Measurements from ENCODE around the gene NPR2. TPM values are rescaled to one million over a fixed set of nuclear protein-coding genes. Genes with fewer than 3 reads are reported as not detected.

The NPR2 gene
- total RNA-seq, 2 experiments from 2014 or later, result 7.5 to 7.8 TPM

DNA sequence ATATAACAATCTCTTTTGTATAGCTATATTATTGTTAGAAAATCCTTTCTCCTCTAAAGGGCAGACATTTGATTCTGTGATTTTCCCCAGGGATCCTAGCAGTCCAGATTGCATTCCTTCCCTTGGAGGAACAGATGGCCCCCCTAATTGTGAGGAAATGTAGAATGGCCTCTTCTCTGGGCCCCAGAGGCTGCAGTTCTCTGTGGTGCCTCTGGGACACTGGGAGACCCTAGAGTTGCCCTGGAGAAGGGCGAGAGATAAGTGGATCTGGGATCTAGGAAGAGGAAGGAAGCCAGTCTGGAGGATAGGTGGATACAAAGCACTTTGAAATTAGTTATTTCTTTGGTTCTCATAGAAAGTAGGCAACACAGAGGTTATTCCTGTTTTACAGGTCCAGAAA, 25.3 kb downstream of the NPR2 start:
- CTCF ChIA-PET, result interaction anchor here (1.0 kb wide), 1 partner anchor 10 kb away, joined by 4 read pairs; no protein-coding TSS in a partner anchor
- Mint-ChIP-seq H3K27ac (no peak overlapping the region), H3K4me1 (ENCODE audit: low read depth) (peaks cover 25% of the 10 kb centered on the region), H3K4me3 (peak overlapping the region; percentile 92), H3K9me3 (no peaks in the 10 kb centered on the region), H3K36me3 (ENCODE audit: low read depth) (peaks cover 6% of the 10 kb centered on the region), H3K27me3 (no peaks in the 10 kb centered on the region)
- ATAC-seq (no peak), DNase-seq (no peak)
- POLR2A ChIA-PET, result no interaction called here
- intact Hi-C loops (cut with micrococcal nuclease), result loop anchor here (5.0 to 10.0 kb wide), 2 partner anchors 84 to 162 kb away; partner anchors contain the start of genes CCDC107, CREB3, RMRP and SIT1
- TF ChIP-seq, protein P1, sequence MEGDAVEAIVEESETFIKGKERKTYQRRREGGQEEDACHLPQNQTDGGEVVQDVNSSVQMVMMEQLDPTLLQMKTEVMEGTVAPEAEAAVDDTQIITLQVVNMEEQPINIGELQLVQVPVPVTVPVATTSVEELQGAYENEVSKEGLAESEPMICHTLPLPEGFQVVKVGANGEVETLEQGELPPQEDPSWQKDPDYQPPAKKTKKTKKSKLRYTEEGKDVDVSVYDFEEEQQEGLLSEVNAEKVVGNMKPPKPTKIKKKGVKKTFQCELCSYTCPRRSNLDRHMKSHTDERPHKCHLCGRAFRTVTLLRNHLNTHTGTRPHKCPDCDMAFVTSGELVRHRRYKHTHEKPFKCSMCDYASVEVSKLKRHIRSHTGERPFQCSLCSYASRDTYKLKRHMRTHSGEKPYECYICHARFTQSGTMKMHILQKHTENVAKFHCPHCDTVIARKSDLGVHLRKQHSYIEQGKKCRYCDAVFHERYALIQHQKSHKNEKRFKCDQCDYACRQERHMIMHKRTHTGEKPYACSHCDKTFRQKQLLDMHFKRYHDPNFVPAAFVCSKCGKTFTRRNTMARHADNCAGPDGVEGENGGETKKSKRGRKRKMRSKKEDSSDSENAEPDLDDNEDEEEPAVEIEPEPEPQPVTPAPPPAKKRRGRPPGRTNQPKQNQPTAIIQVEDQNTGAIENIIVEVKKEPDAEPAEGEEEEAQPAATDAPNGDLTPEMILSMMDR (IDR thresholded peaks at IDR 0.05), result peak; percentile 17

DNA sequence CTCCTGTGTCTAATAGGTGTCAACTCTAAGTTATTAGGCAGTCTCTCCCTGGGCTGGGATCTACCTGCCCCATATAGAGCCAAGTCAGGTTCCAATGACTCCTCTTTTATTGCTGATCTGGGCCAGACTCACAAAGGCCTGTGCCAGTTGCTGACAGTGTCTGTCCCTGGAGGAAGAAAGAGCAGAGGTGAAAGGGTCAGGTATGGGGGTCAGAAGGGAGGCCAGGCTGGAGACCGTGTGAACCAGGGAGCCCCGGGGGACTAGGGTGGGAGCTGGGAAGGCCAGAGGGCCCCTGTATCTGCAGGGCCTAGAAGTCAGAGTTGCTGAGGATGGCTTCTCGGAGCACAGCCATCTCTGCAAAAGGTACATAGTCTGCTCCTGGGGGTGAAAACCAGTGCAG, 26.9 kb downstream of the NPR2 start:
- Mint-ChIP-seq H3K36me3 (ENCODE audit: low read depth) (peaks cover 3% of the 10 kb centered on the region), H3K9me3 (no peaks in the 10 kb centered on the region), H3K4me3 (no peak overlapping the region), H3K27me3 (no peaks in the 10 kb centered on the region), H3K4me1 (ENCODE audit: low read depth) (peaks cover 11% of the 10 kb centered on the region), H3K27ac (no peak overlapping the region)
- ATAC-seq (no peak), DNase-seq (no peak)
- POLR2A ChIA-PET, result no interaction called here
- CTCF ChIA-PET, result interaction anchor here (1.2 kb wide), 1 partner anchor 8 kb away, joined by 3 read pairs; no protein-coding TSS in a partner anchor
- TF ChIP-seq, protein P1 (IDR thresholded peaks at IDR 0.05), result no peak
- intact Hi-C loops (cut with micrococcal nuclease), result loop anchor here (5.0 to 10.0 kb wide), 2 partner anchors 86 to 164 kb away; partner anchors contain the start of genes CCDC107, CREB3, RMRP and SIT1

DNA sequence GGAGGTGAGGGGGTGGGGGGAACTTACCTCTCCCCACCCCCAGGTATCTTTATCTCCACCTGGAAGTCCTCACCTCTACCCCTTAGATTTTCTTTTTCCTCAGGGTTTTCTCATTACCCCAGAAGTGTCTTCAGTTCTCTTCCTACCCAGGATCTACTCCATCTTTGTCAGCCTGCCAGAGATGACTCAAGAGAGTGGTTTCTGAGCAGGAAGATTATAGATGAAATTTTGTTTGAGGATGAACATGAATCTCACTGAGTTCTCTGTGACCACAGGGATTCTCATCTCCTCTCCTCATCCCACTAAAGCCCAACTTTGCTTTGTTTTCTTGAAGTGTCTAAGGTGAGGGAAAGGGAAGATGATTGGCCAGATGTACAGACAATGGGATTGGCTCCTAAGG, 28.7 kb downstream of the NPR2 start:
- ChIA-PET POLR2A (no interaction called here), CTCF (interaction anchor here (0.9 to 1.3 kb wide), 3 partner anchors 8 to 64 kb away, joined by 3 to 6 read pairs (median 3); partner anchors contain the start of gene SPAG8)
- no peaks in the 10 kb centered on the region for H3K9me3 Mint-ChIP-seq
- H3K27me3 Mint-ChIP-seq, result no peaks in the 10 kb centered on the region
- TF ChIP-seq, protein P1 (IDR thresholded peaks at IDR 0.05), result no peak
- H3K36me3 Mint-ChIP-seq (ENCODE audit: low read depth), result no peaks in the 10 kb centered on the region
- no peak overlapping the region for H3K4me3 Mint-ChIP-seq
- intact Hi-C loops (cut with micrococcal nuclease), result no loop called here
- H3K27ac Mint-ChIP-seq, result no peak overlapping the region
- H3K4me1 Mint-ChIP-seq (ENCODE audit: low read depth), result peaks cover 4% of the 10 kb centered on the region
- DNase-seq (no peak), ATAC-seq (no peak)

DNA sequence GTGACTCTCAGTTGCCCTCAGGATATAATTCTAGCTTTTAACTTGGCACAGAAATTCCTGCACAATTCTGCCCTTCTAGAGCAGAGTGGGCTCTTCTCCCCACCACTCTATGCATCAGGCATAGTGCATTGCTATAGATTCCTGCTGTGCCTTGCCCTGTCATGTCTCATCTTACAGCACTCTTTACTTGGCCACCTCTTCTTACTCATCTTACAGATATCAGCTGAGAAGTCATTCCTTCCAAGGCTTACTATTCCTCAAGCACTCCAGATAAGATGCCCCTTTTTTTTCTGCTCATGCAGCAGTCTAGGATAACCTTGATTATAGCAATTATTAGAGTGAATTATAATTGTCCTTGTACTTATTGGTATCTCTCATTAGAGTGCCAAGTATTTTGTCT, 31.5 kb downstream of the NPR2 start:
- intact Hi-C loops (cut with micrococcal nuclease), result no loop called here
- H3K27me3 Mint-ChIP-seq, result no peaks in the 10 kb centered on the region
- H3K27ac Mint-ChIP-seq, result no peak overlapping the region
- TF ChIP-seq, protein P1 (IDR thresholded peaks at IDR 0.05), result no peak
- ATAC-seq (no peak), DNase-seq (no peak)
- H3K4me1 Mint-ChIP-seq (ENCODE audit: low read depth), result peaks cover 4% of the 10 kb centered on the region
- H3K36me3 Mint-ChIP-seq (ENCODE audit: low read depth), result no peaks in the 10 kb centered on the region
- ChIA-PET POLR2A (interaction anchor here (0.7 to 1.3 kb wide), 3 partner anchors 9 to 11 kb away, joined by 3 read pairs; partner anchors contain the start of gene SPAG8), CTCF (interaction anchor here (2.3 kb wide), 1 partner anchor 59 kb away, joined by 15 read pairs; no protein-coding TSS in a partner anchor)
- no peak overlapping the region for H3K4me3 Mint-ChIP-seq
- no peaks in the 10 kb centered on the region for H3K9me3 Mint-ChIP-seq

DNA sequence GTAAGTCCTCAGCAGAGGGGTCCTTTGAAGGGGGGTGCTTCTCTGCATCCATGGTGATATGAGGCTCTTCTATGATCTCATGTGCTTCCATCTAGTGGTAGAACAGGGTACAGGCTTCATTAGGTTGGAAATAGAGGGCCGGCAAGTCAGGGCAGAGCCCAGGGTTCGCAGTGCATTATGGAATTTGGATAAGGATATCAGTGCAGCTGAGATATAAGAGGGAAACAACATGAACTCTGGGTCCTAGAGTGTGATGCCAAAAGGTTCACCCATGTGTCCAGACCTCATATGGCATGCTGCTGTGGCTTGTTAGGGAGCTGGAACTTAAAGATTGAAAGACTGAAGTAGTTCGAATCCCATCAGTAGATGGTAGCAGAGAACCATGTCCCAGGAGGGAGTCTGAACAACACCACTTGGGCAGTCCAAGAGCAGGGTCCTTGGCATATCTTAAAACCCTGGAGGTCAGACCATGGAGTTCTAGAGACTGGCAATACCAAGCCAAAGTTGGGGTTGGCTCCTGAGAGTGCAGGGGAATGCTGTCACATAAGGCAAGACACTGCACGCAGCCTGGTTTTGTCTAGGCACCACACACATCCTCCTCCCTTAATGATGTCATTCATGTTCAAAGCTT, 34.8 kb downstream of the NPR2 start:
- ATAC-seq, result peak; percentile 60

More for the DNA sequence above, 34.8 kb downstream of the NPR2 start:
- Mint-ChIP-seq H3K4me1 (ENCODE audit: low read depth) (peaks cover 22% of the 10 kb centered on the region), H3K27ac (no peak overlapping the region), H3K4me3 (no peak overlapping the region), H3K36me3 (ENCODE audit: low read depth) (no peaks in the 10 kb centered on the region), H3K27me3 (no peaks in the 10 kb centered on the region), H3K9me3 (no peaks in the 10 kb centered on the region)
- ChIA-PET CTCF (interaction anchor here (0.6 to 4.8 kb wide), 50 partner anchors 8 to 377 kb away, joined by 3 to 54 read pairs (median 4); partner anchors contain the start of genes HINT2, MSMP and SPAG8), POLR2A (interaction anchor here (0.6 kb wide), 1 partner anchor 97 kb away, joined by 4 read pairs; no protein-coding TSS in a partner anchor)
- intact Hi-C loops (cut with micrococcal nuclease), result loop anchor here (2.0 kb wide), 2 partner anchors 35 to 57 kb away; partner anchors contain the start of gene NPR2
- TF ChIP-seq, protein P1 (IDR thresholded peaks at IDR 0.05), result peak; percentile 78
- peak; percentile 48 for DNase-seq

Data from activated CD8-positive, alpha-beta T cell treated with anti-CD3 and anti-CD28 coated beads for 36 hours (primary cell).